GM12801 (cell line): ENCODE measurements around the gene OR6Y1.

Experiments used
- TF ChIP-seq, protein P1 (sequence below): IDR thresholded peaks from one replicate; pipeline ENCODE4 v1.5.1; 2011; ENCODE audit warnings: control low read depth; ENCODE audit not compliant: insufficient read length; ENCODE audit errors: extremely low read depth

The OR6Y1 gene, protein sequence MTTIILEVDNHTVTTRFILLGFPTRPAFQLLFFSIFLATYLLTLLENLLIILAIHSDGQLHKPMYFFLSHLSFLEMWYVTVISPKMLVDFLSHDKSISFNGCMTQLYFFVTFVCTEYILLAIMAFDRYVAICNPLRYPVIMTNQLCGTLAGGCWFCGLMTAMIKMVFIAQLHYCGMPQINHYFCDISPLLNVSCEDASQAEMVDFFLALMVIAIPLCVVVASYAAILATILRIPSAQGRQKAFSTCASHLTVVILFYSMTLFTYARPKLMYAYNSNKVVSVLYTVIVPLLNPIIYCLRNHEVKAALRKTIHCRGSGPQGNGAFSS

DNA sequence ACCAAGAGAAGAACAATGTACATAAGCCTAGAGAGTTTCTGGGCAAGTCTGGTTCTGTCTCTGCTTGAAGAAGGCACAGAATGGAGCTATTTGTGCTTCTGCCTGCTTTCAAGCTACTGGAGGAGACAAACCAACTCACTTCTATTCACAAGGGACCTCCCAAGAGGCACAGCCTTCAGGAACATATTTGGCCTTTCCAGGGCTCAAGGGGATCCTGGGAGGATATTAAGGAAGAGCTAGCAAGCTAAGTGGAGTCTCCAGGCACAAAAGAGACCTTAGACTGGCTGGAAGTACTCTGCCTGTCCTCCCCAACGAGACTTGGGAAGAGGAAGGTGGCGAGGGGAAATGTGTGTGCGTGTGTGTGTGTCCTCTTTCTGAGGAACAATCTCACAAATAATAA is at the start of gene OR6Y1:
TSS of gene OR6Y1 (minus strand) at position 54 of the 400 bp plus-strand sequence. CDS start 6,300 bp downstream, outside the sequence.
- TF ChIP-seq, protein P1, sequence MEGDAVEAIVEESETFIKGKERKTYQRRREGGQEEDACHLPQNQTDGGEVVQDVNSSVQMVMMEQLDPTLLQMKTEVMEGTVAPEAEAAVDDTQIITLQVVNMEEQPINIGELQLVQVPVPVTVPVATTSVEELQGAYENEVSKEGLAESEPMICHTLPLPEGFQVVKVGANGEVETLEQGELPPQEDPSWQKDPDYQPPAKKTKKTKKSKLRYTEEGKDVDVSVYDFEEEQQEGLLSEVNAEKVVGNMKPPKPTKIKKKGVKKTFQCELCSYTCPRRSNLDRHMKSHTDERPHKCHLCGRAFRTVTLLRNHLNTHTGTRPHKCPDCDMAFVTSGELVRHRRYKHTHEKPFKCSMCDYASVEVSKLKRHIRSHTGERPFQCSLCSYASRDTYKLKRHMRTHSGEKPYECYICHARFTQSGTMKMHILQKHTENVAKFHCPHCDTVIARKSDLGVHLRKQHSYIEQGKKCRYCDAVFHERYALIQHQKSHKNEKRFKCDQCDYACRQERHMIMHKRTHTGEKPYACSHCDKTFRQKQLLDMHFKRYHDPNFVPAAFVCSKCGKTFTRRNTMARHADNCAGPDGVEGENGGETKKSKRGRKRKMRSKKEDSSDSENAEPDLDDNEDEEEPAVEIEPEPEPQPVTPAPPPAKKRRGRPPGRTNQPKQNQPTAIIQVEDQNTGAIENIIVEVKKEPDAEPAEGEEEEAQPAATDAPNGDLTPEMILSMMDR = no peak

DNA sequence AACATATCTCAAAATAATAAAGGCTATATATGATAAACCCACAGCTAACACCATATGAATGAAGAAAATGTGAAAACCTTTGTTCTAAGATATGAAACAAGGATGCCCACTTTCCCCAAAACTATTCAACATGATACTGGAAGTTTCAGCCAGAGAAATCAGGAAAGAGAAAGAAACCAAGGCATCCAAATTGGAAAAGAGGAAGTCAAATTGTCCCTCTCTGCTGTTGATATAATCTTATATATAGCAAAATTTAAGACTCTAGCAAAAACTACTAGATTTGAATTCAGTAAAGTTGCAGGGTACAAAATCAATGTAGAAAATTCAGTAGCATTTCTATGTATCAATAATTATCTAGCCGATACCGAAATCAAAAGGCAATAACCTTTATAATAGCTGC is 46.5 kb upstream of the OR6Y1 start:
- TF ChIP-seq, protein P1 = no peak

DNA sequence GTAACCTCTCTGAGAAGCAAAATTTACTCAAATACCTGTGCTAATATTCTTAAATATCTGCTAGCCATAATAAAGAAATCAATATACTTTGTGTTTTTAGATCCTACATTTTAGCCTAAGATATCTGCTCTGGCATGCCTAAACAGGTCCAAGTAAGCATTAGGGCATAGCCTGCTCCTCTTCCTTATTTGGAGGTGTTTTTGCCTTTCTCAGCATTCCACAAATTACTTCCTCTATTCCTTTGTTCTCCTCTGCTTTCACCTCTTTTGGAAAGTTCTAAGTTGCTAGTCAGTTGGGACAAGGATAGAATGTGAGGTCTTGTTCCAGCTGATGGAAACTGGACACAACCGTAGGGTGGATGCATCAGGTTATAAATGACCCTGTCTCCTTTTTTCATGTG is 32.7 kb upstream of the OR6Y1 start:
- TF ChIP-seq, protein P1 = no peak

DNA sequence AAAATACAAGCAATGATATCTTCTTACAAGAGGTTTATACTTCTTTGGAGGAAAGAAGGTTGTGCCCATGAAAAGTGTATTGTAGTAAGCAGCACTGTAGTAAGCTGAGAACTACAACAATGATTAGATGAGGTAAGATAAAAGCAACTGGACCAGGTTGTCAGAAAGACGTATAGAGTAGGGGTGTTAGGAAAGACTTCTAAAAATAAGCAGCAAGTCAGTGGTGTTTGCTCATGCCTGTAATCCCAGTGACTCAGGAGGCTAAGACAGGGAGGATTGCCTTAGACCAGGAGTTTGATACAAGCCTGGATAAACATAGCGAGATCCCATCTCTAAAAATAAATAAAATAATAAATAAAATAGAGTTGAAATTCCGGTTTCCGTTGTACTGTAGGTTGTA is 29.8 kb upstream of the OR6Y1 start:
- TF ChIP-seq, protein P1 = no peak

DNA sequence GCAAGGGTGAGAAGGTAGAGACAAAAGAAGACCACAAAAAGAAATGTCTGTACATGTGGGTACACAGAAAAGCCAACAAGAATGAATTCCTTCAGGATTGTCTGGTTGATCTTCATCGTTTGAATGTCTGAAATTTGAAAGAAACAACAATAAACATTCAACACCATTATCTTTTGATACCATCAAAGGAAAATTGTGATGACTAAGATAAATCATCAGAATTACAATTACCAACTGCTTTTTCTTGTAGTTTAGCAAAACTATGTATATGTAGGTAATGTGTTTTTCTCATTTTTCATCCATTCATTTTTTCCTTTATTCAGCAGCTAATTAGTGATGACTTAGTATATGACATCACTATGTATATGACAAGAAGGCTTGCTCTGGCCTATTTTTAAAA is 25.5 kb upstream of the OR6Y1 start, which contains the start of gene OR10X1:
TSS of gene OR10X1 (minus strand) at position 167 of the 400 bp plus-strand sequence. CDS start at position 167, 0 bp downstream.
- TF ChIP-seq, protein P1 = no peak

DNA sequence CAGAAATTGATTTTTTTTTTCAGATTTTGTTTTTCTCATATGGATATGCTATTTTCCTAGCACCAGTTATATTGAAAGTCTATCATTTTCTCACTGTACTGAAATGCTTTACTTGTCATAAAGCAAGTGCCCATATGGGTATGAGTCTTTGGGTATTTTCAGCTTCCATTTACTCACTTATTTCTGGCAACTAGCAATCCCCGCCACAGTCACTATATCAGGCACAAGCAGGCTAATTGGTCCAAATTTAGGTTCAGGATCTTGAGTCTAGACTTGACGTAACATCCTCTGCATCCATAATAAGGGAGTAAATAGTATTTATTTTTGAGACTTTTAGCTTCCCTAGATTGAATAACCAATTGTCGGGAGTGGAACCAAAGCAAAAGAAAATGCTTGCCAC is 23.4 kb upstream of the OR6Y1 start:
- TF ChIP-seq, protein P1 = no peak

DNA sequence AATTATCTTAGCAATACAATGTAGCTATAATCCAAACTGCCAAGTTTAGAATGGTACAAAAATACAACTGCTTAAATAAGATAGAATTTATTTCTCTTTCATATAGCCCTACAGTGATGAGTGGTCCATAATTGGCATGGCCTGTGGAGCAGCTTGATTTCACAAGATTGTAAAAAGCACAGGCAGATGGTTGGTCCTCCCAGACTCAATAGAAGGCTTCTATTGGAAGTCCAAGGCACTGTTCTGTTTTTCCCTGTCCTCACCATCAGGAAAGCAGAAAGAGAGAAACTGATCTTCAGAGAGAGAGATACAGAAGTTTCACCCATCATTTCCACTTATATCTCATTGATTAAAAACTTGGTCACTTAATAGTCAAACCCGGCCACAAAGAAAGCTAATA is 18.0 kb upstream of the OR6Y1 start:
- TF ChIP-seq, protein P1 = no peak
